ENCODE measurements around the gene MEGF6.

GRCh38 chr1:3634059-3634800, 22.9 kb upstream of the MEGF6 start:
- TF ChIP-seq CTCF (IDR thresholded peaks at IDR 0.05), result no peak
- TF ChIP-seq POLR2A (IDR thresholded peaks at IDR 0.05), result no peak

Measured in adrenal gland (tissue), 5 donors.